Immature natural killer cell (primary cell): ENCODE results near the gene BTBD6. TPM values are rescaled to one million over a fixed set of nuclear protein-coding genes. Genes with fewer than 3 reads are reported as not detected.

Experiments
- DNase-seq, 3 donors: peaks; one replicate each; pipeline ENCODE4 v3.0.0; 2022; ENCODE audit warnings: mixed read lengths in 1 of 3
- H3K27ac Mint-ChIP-seq, 6 donors: one replicate each; pipeline ENCODE4 v1.8.0; 2020; ENCODE audit warnings: mixed read lengths in 6 of 6, mild to moderate bottlenecking in 5 of 6, inconsistent platforms in 4 of 6, moderate library complexity in 3 of 6
- H3K27me3 Mint-ChIP-seq, 3 donors: one replicate each; pipeline ENCODE4 v1.8.0; 2020 to 2021; ENCODE audit warnings: low read depth in 3 of 3, mild to moderate bottlenecking in 3 of 3, mixed read lengths in 3 of 3, moderate library complexity in 3 of 3, inconsistent platforms in 1 of 3
- H3K36me3 Mint-ChIP-seq, 3 donors: one replicate each; pipeline ENCODE4 v1.8.0; 2020; ENCODE audit warnings: mixed read lengths in 3 of 3, inconsistent platforms in 2 of 3, mild to moderate bottlenecking in 2 of 3
- H3K4me1 Mint-ChIP-seq, 2 donors: one replicate each; pipeline ENCODE4 v1.8.0; 2020; ENCODE audit warnings: inconsistent platforms in 2 of 2, mild to moderate bottlenecking in 2 of 2, mixed read lengths in 2 of 2, moderate library complexity in 1 of 2
- H3K4me3 Mint-ChIP-seq, 5 donors: one replicate each; pipeline ENCODE4 v1.8.0; 2020; ENCODE audit warnings: mild to moderate bottlenecking in 5 of 5, mixed read lengths in 5 of 5, inconsistent platforms in 3 of 5, moderate library complexity in 3 of 5
- H3K9me3 Mint-ChIP-seq, 6 donors: one replicate each; pipeline ENCODE4 v1.8.0; 2020; ENCODE audit warnings: mild to moderate bottlenecking in 6 of 6, mixed read lengths in 6 of 6, inconsistent platforms in 4 of 6, moderate library complexity in 3 of 6
- polyA plus RNA-seq, 3 donors: library from polyadenylated mRNA; unstranded; fragments of 300-500 nt; fragmentation: Illumina TruSeq; gene quantifications; one replicate each; pipeline ENCODE4 v1.2.3, GENCODE V29; 2021

Gene BTBD6
- polyA plus RNA-seq, 3 donors from 2014 or later, result 3.7 to 13.3 (median 13.1) TPM

GRCh38 chr14:105255021-105255507, 6.7 kb downstream of the BTBD6 start:
- no peak for DNase-seq
- no peak overlapping the region for H3K4me3 Mint-ChIP-seq
- H3K27ac Mint-ChIP-seq, result no peak overlapping the region
- H3K4me1 Mint-ChIP-seq, result peaks cover under 1 to 4% of the 10 kb centered on the region in 2 donors
- no peaks in the 10 kb centered on the region for H3K9me3 Mint-ChIP-seq
- H3K36me3 Mint-ChIP-seq, result peaks cover 0 to 6% (median 0%) of the 10 kb centered on the region in 3 donors
- peaks cover 0 to 2% (median 0%) of the 10 kb centered on the region in 3 donors for H3K27me3 Mint-ChIP-seq

GRCh38 chr14:105256292-105256960, 8.1 kb downstream of the BTBD6 start:
- Mint-ChIP-seq H3K9me3 (no peaks in the 10 kb centered on the region), H3K27me3 (peaks cover 0 to 2% (median 0%) of the 10 kb centered on the region in 3 donors), H3K36me3 (peaks cover 0 to 2% (median 0%) of the 10 kb centered on the region in 3 donors), H3K4me1 (no peaks in the 10 kb centered on the region), H3K4me3 (no peak overlapping the region), H3K27ac (no peak overlapping the region)
- no peak for DNase-seq

- H3K27ac Mint-ChIP-seq, result no peak overlapping the region
Observed at GRCh38 chr14:105257464-105257863, 9.1 kb downstream of the BTBD6 start.

GRCh38 chr14:105258846-105259245, 10.5 kb downstream of the BTBD6 start:
- Mint-ChIP-seq H3K4me3 (no peak overlapping the region), H3K9me3 (no peaks in the 10 kb centered on the region), H3K27ac (no peak overlapping the region), H3K27me3 (no peaks in the 10 kb centered on the region), H3K4me1 (no peaks in the 10 kb centered on the region), H3K36me3 (no peaks in the 10 kb centered on the region)
- no peak for DNase-seq

More at GRCh38 chr14:105257464-105257863, 9.1 kb downstream of the BTBD6 start:
- Mint-ChIP-seq H3K27me3 (peaks cover 0 to 2% (median 0%) of the 10 kb centered on the region in 3 donors), H3K36me3 (peaks cover 0 to 2% (median 0%) of the 10 kb centered on the region in 3 donors), H3K4me1 (no peaks in the 10 kb centered on the region), H3K4me3 (no peak overlapping the region), H3K9me3 (no peaks in the 10 kb centered on the region)
- DNase-seq, result no peak

GRCh38 chr14:105260959-105261358, 12.6 kb downstream of the BTBD6 start:
- H3K9me3 Mint-ChIP-seq, result no peaks in the 10 kb centered on the region

GRCh38 chr14:105261781-105262180, 13.4 kb downstream of the BTBD6 start:
- peaks cover 0 to under 1% (median 0%) of the 10 kb centered on the region in 3 donors for H3K27me3 Mint-ChIP-seq
- no peaks in the 10 kb centered on the region for H3K36me3 Mint-ChIP-seq
- H3K4me3 Mint-ChIP-seq, result no peak overlapping the region
- no peaks in the 10 kb centered on the region for H3K9me3 Mint-ChIP-seq
- H3K27ac Mint-ChIP-seq, result no peak overlapping the region
- H3K4me1 Mint-ChIP-seq, result peaks cover 3 to 7% of the 10 kb centered on the region in 2 donors
- no peak for DNase-seq

More at GRCh38 chr14:105260959-105261358, 12.6 kb downstream of the BTBD6 start:
- H3K27ac Mint-ChIP-seq, result no peak overlapping the region
- no peaks in the 10 kb centered on the region for H3K4me1 Mint-ChIP-seq
- no peak for DNase-seq
- no peak overlapping the region for H3K4me3 Mint-ChIP-seq
- H3K36me3 Mint-ChIP-seq, result no peaks in the 10 kb centered on the region
- no peaks in the 10 kb centered on the region for H3K27me3 Mint-ChIP-seq

- no peak overlapping the region for H3K4me3 Mint-ChIP-seq
- H3K9me3 Mint-ChIP-seq, result no peaks in the 10 kb centered on the region
- no peak overlapping the region for H3K27ac Mint-ChIP-seq
- H3K36me3 Mint-ChIP-seq, result peaks cover 0 to 4% (median 0%) of the 10 kb centered on the region in 3 donors
- peaks cover 0 to 4% (median 2%) of the 10 kb centered on the region in 3 donors for H3K27me3 Mint-ChIP-seq
- H3K4me1 Mint-ChIP-seq, result peaks cover 7 to 15% of the 10 kb centered on the region in 2 donors
- DNase-seq, result no peak
Observed at GRCh38 chr14:105267820-105268548, 19.7 kb downstream of the BTBD6 start.

- Mint-ChIP-seq H3K27me3 (peaks cover 0 to 4% (median 2%) of the 10 kb centered on the region in 3 donors), H3K9me3 (no peaks in the 10 kb centered on the region), H3K4me1 (peaks cover 8 to 15% of the 10 kb centered on the region in 2 donors), H3K27ac (no peak overlapping the region), H3K36me3 (peaks cover 0 to 4% (median 0%) of the 10 kb centered on the region in 3 donors), H3K4me3 (no peak overlapping the region)
- no peak for DNase-seq
Observed at GRCh38 chr14:105268736-105269354, 20.5 kb downstream of the BTBD6 start.

GRCh38 chr14:105269405-105269804, 21.1 kb downstream of the BTBD6 start:
- no peak overlapping the region for H3K4me3 Mint-ChIP-seq
- H3K36me3 Mint-ChIP-seq, result peaks cover 0 to 4% (median 0%) of the 10 kb centered on the region in 3 donors
- H3K27ac Mint-ChIP-seq, result no peak overlapping the region
- H3K4me1 Mint-ChIP-seq, result peaks cover 12 to 15% of the 10 kb centered on the region in 2 donors
- H3K27me3 Mint-ChIP-seq, result peaks cover 0 to 9% (median 2%) of the 10 kb centered on the region in 3 donors
- DNase-seq, result no peak
- no peaks in the 10 kb centered on the region for H3K9me3 Mint-ChIP-seq

- Mint-ChIP-seq H3K4me1 (peaks cover 12 to 21% of the 10 kb centered on the region in 2 donors), H3K27me3 (peaks cover 0 to 12% (median 2%) of the 10 kb centered on the region in 3 donors), H3K4me3 (no peak overlapping the region), H3K36me3 (peaks cover 0 to 4% (median 0%) of the 10 kb centered on the region in 3 donors), H3K9me3 (no peaks in the 10 kb centered on the region), H3K27ac (peak overlapping the region in 5 of 6 donors; percentile 14 to 71 (median 22))
- DNase-seq, result no peak
Observed at GRCh38 chr14:105271224-105271890, 23.0 kb downstream of the BTBD6 start.

GRCh38 chr14:105272623-105273022, 24.3 kb downstream of the BTBD6 start:
- Mint-ChIP-seq H3K9me3 (no peaks in the 10 kb centered on the region), H3K4me3 (no peak overlapping the region), H3K4me1 (peaks cover 6 to 19% of the 10 kb centered on the region in 2 donors), H3K36me3 (peaks cover 0 to 4% (median 0%) of the 10 kb centered on the region in 3 donors), H3K27ac (peak overlapping the region in 4 of 6 donors; percentile 11 to 55 (median 18)), H3K27me3 (peaks cover 0 to 10% (median 0%) of the 10 kb centered on the region in 3 donors)
- no peak for DNase-seq

- Mint-ChIP-seq H3K36me3 (peaks cover 0 to 4% (median 0%) of the 10 kb centered on the region in 3 donors), H3K4me1 (peaks cover 6 to 19% of the 10 kb centered on the region in 2 donors), H3K27me3 (peaks cover 0 to 10% (median 0%) of the 10 kb centered on the region in 3 donors), H3K9me3 (no peaks in the 10 kb centered on the region), H3K4me3 (no peak overlapping the region), H3K27ac (peak overlapping the region in 4 of 6 donors; percentile 11 to 55 (median 18))
- no peak for DNase-seq
Observed at GRCh38 chr14:105273062-105273461, 24.7 kb downstream of the BTBD6 start.

- peaks cover 13 to 20% of the 10 kb centered on the region in 2 donors for H3K4me1 Mint-ChIP-seq
- peaks cover 0 to 4% (median 0%) of the 10 kb centered on the region in 3 donors for H3K36me3 Mint-ChIP-seq
- peak overlapping the region in 5 of 6 donors; percentile 34 to 91 (median 82) for H3K27ac Mint-ChIP-seq
- no peak for DNase-seq
- no peak overlapping the region for H3K4me3 Mint-ChIP-seq
- no peaks in the 10 kb centered on the region for H3K9me3 Mint-ChIP-seq
- peaks cover 0 to 14% (median 0%) of the 10 kb centered on the region in 3 donors for H3K27me3 Mint-ChIP-seq
Observed at GRCh38 chr14:105274637-105275036, 26.3 kb downstream of the BTBD6 start.
